MM.1S (cell line): ENCODE results near the gene PHETA2.

Experiments
- CTCF ChIP-seq: fragments of 300-600 bp; sonication (generic); IDR thresholded peaks from 2 replicates; pipeline ENCODE4 v1.5.1; 2016; ENCODE audit warnings: antibody characterized with exemption, low read length, mixed read lengths
- EZH2 ChIP-seq: fragments of 300-600 bp; sonication (generic); optimal IDR thresholded peaks from 2 replicates; pipeline ENCODE3; 2017; ENCODE audit warnings: low read depth, mild to moderate bottlenecking, antibody characterized with exemption, low read length, mixed read lengths
- EZH2phosphoT487 ChIP-seq: fragments of 300-600 bp; sonication (generic); IDR thresholded peaks from 2 replicates; pipeline ENCODE4 v1.6.1; 2018; ENCODE audit warnings: antibody characterized with exemption, low read length

- TF ChIP-seq CTCF (no peak), EZH2 (no peak), EZH2phosphoT487 (no peak)
Observed at GRCh38 chr22:42066937-42067336, 7.1 kb upstream of the PHETA2 start.
